A549 treated with Mapracorat at 1 μM for 4 hours (cell line): ENCODE measurements around the gene SLC5A11. TPM values are rescaled to one million over a fixed set of nuclear protein-coding genes. Genes with fewer than 3 reads are reported as not detected.

Source experiments
- total RNA-seq: library from RNA; stranded (reverse); fragments of 200-300 nt; extraction: Qiagen RNA extraction; gene quantifications from 5 replicates; pipeline ENCODE4 v1.2.3, GENCODE V29; 2022

The SLC5A11 gene, protein sequence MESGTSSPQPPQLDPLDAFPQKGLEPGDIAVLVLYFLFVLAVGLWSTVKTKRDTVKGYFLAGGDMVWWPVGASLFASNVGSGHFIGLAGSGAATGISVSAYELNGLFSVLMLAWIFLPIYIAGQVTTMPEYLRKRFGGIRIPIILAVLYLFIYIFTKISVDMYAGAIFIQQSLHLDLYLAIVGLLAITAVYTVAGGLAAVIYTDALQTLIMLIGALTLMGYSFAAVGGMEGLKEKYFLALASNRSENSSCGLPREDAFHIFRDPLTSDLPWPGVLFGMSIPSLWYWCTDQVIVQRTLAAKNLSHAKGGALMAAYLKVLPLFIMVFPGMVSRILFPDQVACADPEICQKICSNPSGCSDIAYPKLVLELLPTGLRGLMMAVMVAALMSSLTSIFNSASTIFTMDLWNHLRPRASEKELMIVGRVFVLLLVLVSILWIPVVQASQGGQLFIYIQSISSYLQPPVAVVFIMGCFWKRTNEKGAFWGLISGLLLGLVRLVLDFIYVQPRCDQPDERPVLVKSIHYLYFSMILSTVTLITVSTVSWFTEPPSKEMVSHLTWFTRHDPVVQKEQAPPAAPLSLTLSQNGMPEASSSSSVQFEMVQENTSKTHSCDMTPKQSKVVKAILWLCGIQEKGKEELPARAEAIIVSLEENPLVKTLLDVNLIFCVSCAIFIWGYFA
- total RNA-seq: 0.24 to 0.51 TPM (median 0.39 TPM) in 5 replicates

DNA sequence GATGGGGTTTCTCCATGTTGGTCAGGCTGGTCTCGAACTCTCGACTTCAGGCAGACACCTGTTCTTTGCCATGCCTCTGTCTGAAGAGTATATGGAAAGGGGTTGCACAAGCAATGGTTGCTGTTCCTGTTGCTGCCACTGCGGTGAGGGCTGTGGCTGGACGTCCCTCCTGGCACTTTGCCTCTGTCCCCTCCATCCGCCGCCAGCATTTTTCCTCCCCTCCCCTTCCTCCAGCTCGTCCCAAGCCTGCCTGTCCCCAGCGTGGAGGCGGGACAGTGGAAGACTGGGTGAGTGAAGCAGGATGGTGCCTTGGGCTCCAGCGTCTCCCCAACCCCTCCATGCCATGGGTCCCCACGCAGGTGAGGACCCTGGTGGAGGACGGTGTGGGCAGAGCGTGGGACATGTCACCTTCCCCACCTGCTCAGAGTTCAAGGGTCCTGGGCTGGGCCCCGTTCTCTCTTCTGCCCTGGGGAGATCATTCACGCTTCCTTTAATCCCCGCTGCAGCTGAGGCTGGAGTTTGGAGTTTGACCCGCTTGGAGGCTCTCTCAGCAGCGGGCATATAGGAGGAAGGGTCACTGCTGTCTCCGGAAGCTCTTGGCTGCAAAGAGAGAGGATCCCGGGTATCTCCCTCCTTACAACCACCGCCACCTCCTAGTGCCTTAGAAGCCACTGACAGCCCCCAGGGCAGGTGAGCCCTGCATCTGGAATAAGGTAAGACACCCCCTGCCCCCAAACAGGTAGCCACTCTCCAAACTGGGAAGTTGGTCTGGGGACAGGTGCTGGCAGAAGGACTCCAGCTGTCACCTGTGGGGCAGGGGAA is at the start of gene SLC5A11:
TSS of gene SLC5A11 (plus strand) at position 238 of the 822 bp plus-strand sequence. CDS start 12,681 bp downstream, outside the sequence.

Other genes with a start within 250 kb of the SLC5A11 start
- gene TNRC6A, start 116.3 kb upstream of the SLC5A11 start, total RNA-seq: 27.9 to 33.4 TPM (median 30.3 TPM) in 5 replicates
- 60.6 to 73.5 TPM (median 66.5 TPM) in 5 replicates for gene ARHGAP17, start 169.4 kb downstream of the SLC5A11 start, total RNA-seq